Measurements from ENCODE around the gene UCK1.

UCK1 gene

GRCh38 chr9:131477816-131478419, 53.1 kb downstream of the UCK1 start:
- DNase-seq (ENCODE audit: extremely low read depth in 1 of 2, low read depth in 1 of 2): no peak

GRCh38 chr9:131477367-131477766, 53.7 kb downstream of the UCK1 start:
- DNase-seq (ENCODE audit: extremely low read depth in 1 of 2, low read depth in 1 of 2): no peak

- no peak for DNase-seq (ENCODE audit: extremely low read depth in 1 of 2, low read depth in 1 of 2)
These were observed 54.2 kb downstream of the UCK1 start for GRCh38 chr9:131476777-131477345.

GRCh38 chr9:131475956-131476776, 54.9 kb downstream of the UCK1 start:
- no peak for DNase-seq (ENCODE audit: extremely low read depth in 1 of 2, low read depth in 1 of 2)

- DNase-seq (ENCODE audit: extremely low read depth in 1 of 2, low read depth in 1 of 2): no peak
These were observed 55.7 kb downstream of the UCK1 start for GRCh38 chr9:131475111-131475955.

- no peak for DNase-seq (ENCODE audit: extremely low read depth in 1 of 2, low read depth in 1 of 2)
These were observed 56.4 kb downstream of the UCK1 start for GRCh38 chr9:131474711-131475110.

- no peak for DNase-seq (ENCODE audit: extremely low read depth in 1 of 2, low read depth in 1 of 2)
These were observed 57.2 kb downstream of the UCK1 start for GRCh38 chr9:131473891-131474290.
